GM18499 (cell line): Measurements from ENCODE around the gene CDC5L.

Experiments used
- ATAC-seq: cut with Tn5 transposase; IDR thresholded peaks from one replicate; pipeline ENCODE4 v1.9.1; 2021; ENCODE audit warnings: moderate number of reproducible peaks; ENCODE audit not compliant: insufficient read depth, unreplicated experiment

The CDC5L gene

GRCh38 chr6:44471271-44471981 lies 83.9 kb downstream of the CDC5L start:
- no peak for ATAC-seq

- no peak for ATAC-seq
Observed at GRCh38 chr6:44472250-44472945, 84.9 kb downstream of the CDC5L start.

- ATAC-seq = no peak
Observed at GRCh38 chr6:44473393-44474189, 86.1 kb downstream of the CDC5L start.

GRCh38 chr6:44474190-44474631 lies 86.7 kb downstream of the CDC5L start:
- no peak for ATAC-seq

GRCh38 chr6:44474643-44475042 lies 87.1 kb downstream of the CDC5L start:
- no peak for ATAC-seq

GRCh38 chr6:44475417-44475778 lies 87.9 kb downstream of the CDC5L start:
- ATAC-seq = no peak

- no peak for ATAC-seq
Observed at GRCh38 chr6:44475779-44476434, 88.4 kb downstream of the CDC5L start.

- ATAC-seq = no peak
Observed at GRCh38 chr6:44476849-44477248, 89.3 kb downstream of the CDC5L start.

- no peak for ATAC-seq
Observed at GRCh38 chr6:44477293-44477894, 89.9 kb downstream of the CDC5L start.

- no peak for ATAC-seq
Observed at GRCh38 chr6:44478158-44478557, 90.7 kb downstream of the CDC5L start.

GRCh38 chr6:44478591-44479254 lies 91.2 kb downstream of the CDC5L start:
- no peak for ATAC-seq

- no peak for ATAC-seq
Observed at GRCh38 chr6:44480097-44480541, 92.6 kb downstream of the CDC5L start.

GRCh38 chr6:44481056-44481455 lies 93.5 kb downstream of the CDC5L start:
- no peak for ATAC-seq

GRCh38 chr6:44481760-44482159 lies 94.3 kb downstream of the CDC5L start:
- ATAC-seq = no peak

GRCh38 chr6:44485601-44486401 lies 98.3 kb downstream of the CDC5L start:
- no peak for ATAC-seq

GRCh38 chr6:44487002-44487401 lies 99.5 kb downstream of the CDC5L start:
- no peak for ATAC-seq

GRCh38 chr6:44487586-44487985 lies 100.1 kb downstream of the CDC5L start:
- ATAC-seq = no peak

- no peak for ATAC-seq
Observed at GRCh38 chr6:44489910-44490604, 102.6 kb downstream of the CDC5L start.
